GM21423 (cell line): ENCODE results near the gene OSBPL5.

ENCODE experiments used
- ATAC-seq: cut with Tn5 transposase; IDR thresholded peaks from one replicate; pipeline ENCODE4 v1.9.1; 2021; ENCODE audit warnings: mild to moderate bottlenecking, moderate library complexity; ENCODE audit not compliant: unreplicated experiment

Gene OSBPL5

DNA sequence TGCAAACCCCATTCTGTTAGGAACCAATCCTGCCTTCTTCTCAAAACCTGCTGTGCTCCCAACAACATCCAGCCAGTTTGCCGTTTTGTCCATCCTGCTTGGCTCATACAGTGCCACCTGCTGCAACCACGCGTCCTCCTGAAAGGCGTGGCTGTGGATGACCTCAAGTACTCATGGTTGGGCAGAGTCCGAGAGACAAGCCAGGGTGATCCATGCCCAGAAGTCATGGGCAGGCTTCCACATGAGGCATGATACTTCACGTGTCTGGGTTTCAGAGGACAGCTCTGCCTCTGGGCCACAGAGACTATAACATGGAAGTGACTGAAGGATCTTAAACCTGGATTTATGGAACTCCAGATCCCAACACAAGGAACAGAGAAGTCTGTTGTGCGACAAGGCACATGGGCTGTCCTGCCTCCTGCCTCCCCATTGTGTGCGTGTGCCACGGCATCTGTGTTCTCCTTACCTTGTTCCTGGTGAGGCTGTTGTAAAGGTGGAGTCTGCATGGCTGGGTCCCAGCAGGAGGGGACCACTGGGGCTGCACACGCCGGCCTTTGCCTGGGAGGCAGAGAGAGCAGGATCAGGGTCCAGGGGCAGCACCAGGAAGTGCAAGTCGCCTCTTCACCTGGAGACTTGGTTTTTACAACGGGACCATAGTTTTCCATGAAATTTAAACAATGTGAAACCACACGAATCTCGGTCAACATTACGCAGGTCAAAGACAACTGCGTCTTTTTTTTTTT, 123.2 kb downstream of the OSBPL5 start:
- no peak for ATAC-seq

- ATAC-seq: no peak
These were observed 124.2 kb downstream of the OSBPL5 start for GRCh38 chr11:3040881-3041280.

GRCh38 chr11:3037945-3038271, 127.2 kb downstream of the OSBPL5 start:
- ATAC-seq: no peak
